Measurements from ENCODE around the gene RAB20. TPM values are rescaled to one million over a fixed set of nuclear protein-coding genes. Genes with fewer than 3 reads are reported as not detected.
"Not testable (repeated sequence)": the region's sequence is repeated elsewhere in the genome, so short reads cannot be mapped to it uniquely, and the experiment has no call there.

The RAB20 gene
- 10 to 100 TPM; 46.9 to 96.4 (median 61.1) TPM for total RNA-seq
- 10 to 100 TPM; 19.1 to 49.0 (median 39.6) TPM for polyA plus RNA-seq
- long read RNA-seq, donor 1, transcript RAB20-201 (2 exons, 1,518 nt): major isoform, 22 of 22 reads
- long read RNA-seq, donor 1, partial matches to known transcripts: 0 of 22 reads
- long read RNA-seq, donor 1, other reads (novel, unspliced or antisense): 0 of 22 reads
- long read RNA-seq, donor 2, transcript RAB20-201 (2 exons, 1,518 nt): major isoform, 19 of 19 reads
- long read RNA-seq, donor 2, partial matches to known transcripts: 0 of 19 reads
- long read RNA-seq, donor 2, other reads (novel, unspliced or antisense): 0 of 19 reads

- Histone ChIP-seq H3K4me3 (peak within 1 kb of the TSS; percentile 33 to 92 (median 86)), H3K27me3 (replicated peaks in 1 of 7) (no peaks in the 10 kb centered on the region), H3K9me3 (peaks cover 0 to 6% (median 0%) of the 10 kb centered on the region in 8 donors), H3K27ac (peak within 1 kb of the TSS; percentile 75 to 96 (median 94)), H3K4me1 (peaks cover 0 to 72% (median 44%) of the 10 kb centered on the region in 6 donors), H3K36me3 (peaks cover 0 to 29% (median 4%) of the 10 kb centered on the region in 6 donors)
- peak; percentile 95 for DNase-seq
- WGBS, 5 donors: 1 to 4% (median 1%) methylated on average over 17 to 79 of the region's 79 CpGs
- TF ChIP-seq CTCF (IDR thresholded peaks at IDR 0.05 in 8 of 11, conservative IDR thresholded peaks at IDR 0.05 in 3 of 11) (no peak), POLR2AphosphoS5 (IDR thresholded peaks at IDR 0.05) (peak; percentile 88 to 93 (median 89)), POLR2A (IDR thresholded peaks at IDR 0.05) (peak in 1 of 3 donors; percentile 75)
- intact Hi-C loops (cut with DNase I; ENCODE audit: low total_unique reads): no loop called here
Measured at GRCh38 chr13:110561344-110562035, at the start of gene RAB20. Gene RAB20, minus strand, starts transcription at chr13:110561722. Its CDS starts 203 bp downstream, at chr13:110561519.

- H3K4me3 ChIP-seq: peak overlapping the region in 2 of 8 donors; percentile 6 to 36
- TF ChIP-seq CTCF (IDR thresholded peaks at IDR 0.05 in 8 of 11, conservative IDR thresholded peaks at IDR 0.05 in 3 of 11) (no peak), POLR2AphosphoS5 (IDR thresholded peaks at IDR 0.05) (no peak), POLR2A (IDR thresholded peaks at IDR 0.05) (no peak)
- no peaks in the 10 kb centered on the region for H3K36me3 ChIP-seq
- intact Hi-C loops (cut with DNase I; ENCODE audit: low total_unique reads): no loop called here
- no peak overlapping the region for H3K27ac ChIP-seq
- no peaks in the 10 kb centered on the region for H3K27me3 ChIP-seq (replicated peaks in 1 of 7)
- DNase-seq: no peak
- H3K9me3 ChIP-seq: peaks cover 0 to 8% (median 0%) of the 10 kb centered on the region in 8 donors
- H3K4me1 ChIP-seq: peaks cover 0 to 21% (median 9%) of the 10 kb centered on the region in 6 donors
- WGBS, 5 donors: 73 to 83% (median 76%) methylated on average over 12 of the region's 12 CpGs
Measured at GRCh38 chr13:110610955-110611595, 49.6 kb upstream of the RAB20 start.

- Histone ChIP-seq H3K9me3 (no peaks in the 10 kb centered on the region), H3K4me1 (peaks cover 0 to 12% (median 4%) of the 10 kb centered on the region in 6 donors), H3K4me3 (no peak overlapping the region), H3K27ac (peak overlapping the region in 7 of 8 donors; percentile 17 to 63 (median 44)), H3K36me3 (no peaks in the 10 kb centered on the region), H3K27me3 (replicated peaks in 1 of 7) (no peaks in the 10 kb centered on the region)
- WGBS, 5 donors: 43 to 68% (median 64%) methylated on average over 3 of the region's 3 CpGs
- no peak for DNase-seq
- no peak for TF ChIP-seq POLR2A (IDR thresholded peaks at IDR 0.05)
- no peak for TF ChIP-seq CTCF (IDR thresholded peaks at IDR 0.05 in 8 of 11, conservative IDR thresholded peaks at IDR 0.05 in 3 of 11)
- no peak for TF ChIP-seq POLR2AphosphoS5 (IDR thresholded peaks at IDR 0.05)
- intact Hi-C loops (cut with DNase I; ENCODE audit: low total_unique reads): no loop called here
Measured at GRCh38 chr13:110607675-110608224, 46.2 kb upstream of the RAB20 start.

- H3K4me1 ChIP-seq: peaks cover 0 to 12% (median 4%) of the 10 kb centered on the region in 6 donors
- DNase-seq; intact Hi-C loops (cut with DNase I; ENCODE audit: low total_unique reads); H3K27ac ChIP-seq; H3K9me3 ChIP-seq; H3K27me3 ChIP-seq (replicated peaks in 1 of 7); H3K4me3 ChIP-seq; H3K36me3 ChIP-seq: not testable (repeated sequence)
- WGBS, 5 donors: 94 to 97% (median 95%) methylated on average over 5 to 31 of the region's 33 CpGs
Measured at GRCh38 chr13:110606281-110606680, 44.8 kb upstream of the RAB20 start.

Measured in spleen (tissue), 13 donors.